Stimulated activated memory B cell treated with anti-CD40 and anti-IgM and Interleukin-4, amounts not matched to agents 10 μg/mL and 1 μg/mL and 100 μg/mL, for 72 hours (primary cell): ENCODE measurements around the gene CYP4F12.
A peak's percentile ranks its signal among the peaks of the same experiment; 100 is the strongest.
"Not testable (repeated sequence)": the region's sequence is repeated elsewhere in the genome, so short reads cannot be mapped to it uniquely, and the experiment has no call there.

Experiments used
- ATAC-seq: fragments of 150-1000 bp; cut with Tn5 transposase; 2 replicates; pipeline ENCODE4 v1.10.0; 2021
- H3K27ac Mint-ChIP-seq: one replicate; pipeline ENCODE4 v1.8.0; 2022; ENCODE audit warnings: mild to moderate bottlenecking, mixed read lengths
- H3K27me3 Mint-ChIP-seq: one replicate; pipeline ENCODE4 v1.8.0; 2022; ENCODE audit warnings: mixed read lengths
- H3K36me3 Mint-ChIP-seq: one replicate; pipeline ENCODE4 v1.8.0; 2022; ENCODE audit warnings: mixed read lengths
- H3K4me1 Mint-ChIP-seq: one replicate; pipeline ENCODE4 v1.8.0; 2022; ENCODE audit warnings: mixed read lengths
- H3K4me3 Mint-ChIP-seq: one replicate; pipeline ENCODE4 v1.8.0; 2022; ENCODE audit warnings: mild to moderate bottlenecking, moderate library complexity, mixed read lengths
- H3K9me3 Mint-ChIP-seq: one replicate; pipeline ENCODE4 v1.8.0; 2022; ENCODE audit warnings: mixed read lengths

Gene CYP4F12

DNA sequence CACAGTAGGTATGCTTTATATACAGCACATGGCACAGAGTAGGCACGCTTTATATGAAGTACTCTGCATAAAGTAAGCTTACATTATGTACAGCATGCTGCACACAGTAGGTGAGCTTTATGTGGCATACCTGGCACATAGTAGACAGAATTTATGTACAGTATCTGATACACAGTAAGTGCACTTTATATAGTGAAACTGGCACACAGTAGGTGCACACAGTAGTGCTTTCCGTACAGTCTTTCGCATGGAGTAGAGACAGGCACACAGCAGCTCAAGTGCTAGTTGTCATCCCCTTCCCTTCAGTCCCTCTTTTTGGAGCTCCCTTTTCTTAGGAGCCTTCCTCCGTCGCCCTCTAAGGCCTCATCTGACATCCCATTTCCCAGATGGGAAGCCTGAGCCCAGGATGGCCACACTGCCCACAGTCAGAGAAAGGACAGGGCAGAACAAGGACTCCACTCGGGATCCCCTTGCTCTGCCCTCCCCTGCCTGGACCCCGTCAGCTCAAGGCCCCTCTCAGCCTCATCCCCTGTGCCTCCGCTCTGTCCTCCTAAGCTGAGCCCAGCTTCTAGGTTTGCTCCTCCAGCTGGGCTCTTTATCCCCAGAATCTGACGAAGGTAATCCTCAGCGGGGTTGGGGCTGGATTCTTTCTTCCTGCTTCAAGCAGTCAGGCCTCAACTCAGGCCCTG lies 852 bp upstream of the CYP4F12 start:
- Mint-ChIP-seq H3K9me3 (peaks cover 9% of the 10 kb centered on the region), H3K36me3 (no peaks in the 10 kb centered on the region), H3K4me3 (no peak overlapping the region), H3K27me3 (no peaks in the 10 kb centered on the region), H3K4me1 (no peaks in the 10 kb centered on the region), H3K27ac (no peak overlapping the region)
- no peak for ATAC-seq

DNA sequence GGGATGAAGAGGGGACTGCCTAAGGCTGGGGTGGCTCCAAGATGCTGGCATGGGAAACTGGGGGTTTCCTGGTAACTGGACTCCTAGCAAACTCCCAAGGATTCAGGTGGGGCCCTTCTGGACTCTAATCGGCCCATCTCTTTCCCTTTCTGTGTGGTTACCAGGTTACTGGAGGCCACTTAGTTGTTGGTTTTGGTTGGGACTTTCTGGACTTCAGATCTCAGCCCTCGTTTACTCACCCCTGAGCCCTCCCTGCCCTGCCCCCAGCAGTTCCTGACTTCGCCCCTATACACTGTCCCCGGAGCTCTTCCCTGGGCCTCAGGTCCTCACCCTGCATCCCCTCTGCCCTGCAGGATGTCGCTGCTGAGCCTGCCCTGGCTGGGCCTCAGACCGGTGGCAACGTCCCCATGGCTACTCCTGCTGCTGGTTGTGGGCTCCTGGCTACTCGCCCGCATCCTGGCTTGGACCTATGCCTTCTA lies 328 bp downstream of the CYP4F12 start:
- Mint-ChIP-seq H3K4me3 (no peak overlapping the region), H3K36me3 (no peaks in the 10 kb centered on the region), H3K27ac (no peak overlapping the region), H3K4me1 (no peaks in the 10 kb centered on the region), H3K9me3 (peaks cover 16% of the 10 kb centered on the region), H3K27me3 (peaks cover 12% of the 10 kb centered on the region)
- peak; percentile 54 for ATAC-seq

DNA sequence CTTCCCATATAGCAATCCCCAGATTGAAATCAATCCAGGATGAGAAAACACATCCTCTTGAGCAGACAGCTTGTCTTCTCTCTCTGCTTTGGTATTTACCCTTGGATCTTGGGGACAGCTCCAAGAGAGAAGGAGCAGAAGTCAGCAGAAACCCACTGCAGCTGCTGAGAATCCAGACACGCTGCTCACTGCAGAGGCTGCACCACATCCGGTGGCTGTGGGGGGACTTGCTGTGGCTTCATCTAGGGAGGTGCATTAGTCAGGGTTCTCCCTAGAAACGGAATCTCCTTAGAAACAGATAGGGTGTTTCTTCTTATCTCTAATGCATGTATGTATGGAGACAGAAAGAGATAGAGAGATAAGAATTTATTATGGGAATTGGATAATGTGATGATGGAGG lies 2.7 kb downstream of the CYP4F12 start:
- no peak overlapping the region for H3K4me3 Mint-ChIP-seq
- H3K9me3 Mint-ChIP-seq: peaks cover 16% of the 10 kb centered on the region
- H3K4me1 Mint-ChIP-seq: no peaks in the 10 kb centered on the region
- H3K27me3 Mint-ChIP-seq: peaks cover 16% of the 10 kb centered on the region
- H3K36me3 Mint-ChIP-seq: no peaks in the 10 kb centered on the region
- H3K27ac Mint-ChIP-seq: no peak overlapping the region
- no peak for ATAC-seq

DNA sequence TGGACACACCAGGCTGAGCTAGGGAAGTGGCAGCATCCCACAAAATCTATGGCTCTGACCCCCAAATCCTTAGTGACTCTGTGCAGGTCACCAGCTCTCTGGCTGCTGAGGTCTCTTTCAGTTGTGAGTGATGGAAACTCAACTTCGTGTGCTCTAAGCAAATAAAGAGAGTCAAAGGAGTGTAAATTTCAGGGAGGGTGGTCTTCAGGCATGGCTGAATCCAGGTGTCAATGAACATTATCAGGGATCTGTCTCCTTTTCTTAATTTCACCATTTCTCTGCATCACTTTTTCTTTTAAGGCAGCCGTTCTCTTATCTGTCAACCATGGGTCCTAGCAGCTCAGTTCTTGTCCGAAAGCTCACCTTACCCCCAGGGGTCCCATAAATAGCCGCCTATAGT lies 6.2 kb downstream of the CYP4F12 start:
- Mint-ChIP-seq H3K4me3 (no peak overlapping the region), H3K9me3 (peaks cover 16% of the 10 kb centered on the region), H3K27ac (no peak overlapping the region), H3K27me3 (peaks cover 33% of the 10 kb centered on the region), H3K4me1 (no peaks in the 10 kb centered on the region), H3K36me3 (no peaks in the 10 kb centered on the region)
- ATAC-seq: no peak

DNA sequence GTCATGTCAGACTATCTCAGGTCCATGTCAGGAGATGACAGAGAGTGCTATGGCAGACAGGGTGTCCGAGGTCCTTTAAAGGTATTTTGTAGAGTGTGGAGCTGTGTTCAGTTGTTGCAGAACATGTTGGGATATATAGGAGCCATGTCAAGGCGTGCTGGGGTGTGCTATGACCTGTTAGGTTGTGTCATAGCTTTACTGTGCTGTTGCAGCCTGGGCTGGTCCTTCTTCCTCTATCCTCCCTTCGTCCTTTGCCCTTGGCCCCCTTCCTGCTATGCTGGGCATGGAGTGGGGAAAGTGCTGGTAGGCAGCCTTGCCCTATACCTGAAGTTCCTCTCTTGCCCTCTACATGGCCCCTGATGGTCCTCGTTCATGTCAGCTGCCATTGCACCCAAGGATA lies 7.0 kb downstream of the CYP4F12 start:
- not testable (repeated sequence) for H3K4me3 Mint-ChIP-seq, ATAC-seq, H3K36me3 Mint-ChIP-seq, H3K27ac Mint-ChIP-seq, H3K4me1 Mint-ChIP-seq
- Mint-ChIP-seq H3K27me3 (peaks cover 41% of the 10 kb centered on the region), H3K9me3 (peaks cover 12% of the 10 kb centered on the region)

DNA sequence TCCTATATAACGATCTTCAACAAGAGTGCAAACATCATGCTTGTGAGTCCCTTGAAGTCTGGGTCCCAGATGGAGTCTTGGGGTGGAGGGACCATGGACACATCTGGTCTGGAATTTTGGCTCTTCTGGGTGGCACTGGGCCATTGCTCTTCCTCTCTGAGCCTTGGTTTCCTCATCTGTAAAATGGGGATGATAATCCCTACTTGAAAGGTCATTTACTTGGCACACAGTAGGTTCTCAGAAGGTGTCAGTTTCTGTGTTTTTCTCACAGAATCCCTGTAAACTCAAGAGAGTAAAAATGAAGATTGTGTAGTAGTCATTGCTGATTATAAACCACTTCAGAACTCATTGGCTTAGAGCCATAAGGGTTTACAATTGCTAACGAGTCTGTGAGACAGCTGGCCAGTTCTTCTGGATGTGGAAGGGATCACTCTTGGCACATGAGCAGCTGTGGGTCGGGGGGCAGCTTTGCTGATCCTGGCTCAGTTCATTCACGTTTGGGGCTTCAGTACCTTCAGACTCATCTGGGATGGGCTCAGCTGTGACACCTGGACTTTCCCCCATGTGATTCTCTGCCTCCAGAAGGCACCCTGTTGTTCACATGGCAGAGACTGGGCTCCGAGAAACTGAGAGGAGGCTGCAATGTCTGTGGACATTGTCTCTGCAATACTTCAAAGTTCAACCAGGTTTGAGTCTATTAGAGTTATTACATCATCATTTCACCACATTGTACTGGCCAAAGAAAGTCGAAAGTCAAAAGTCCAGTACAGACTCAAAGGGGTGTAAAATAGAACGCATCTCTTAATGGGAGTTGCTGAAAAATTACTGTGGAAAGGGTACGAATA lies 7.8 kb downstream of the CYP4F12 start:
- ATAC-seq: no peak

DNA sequence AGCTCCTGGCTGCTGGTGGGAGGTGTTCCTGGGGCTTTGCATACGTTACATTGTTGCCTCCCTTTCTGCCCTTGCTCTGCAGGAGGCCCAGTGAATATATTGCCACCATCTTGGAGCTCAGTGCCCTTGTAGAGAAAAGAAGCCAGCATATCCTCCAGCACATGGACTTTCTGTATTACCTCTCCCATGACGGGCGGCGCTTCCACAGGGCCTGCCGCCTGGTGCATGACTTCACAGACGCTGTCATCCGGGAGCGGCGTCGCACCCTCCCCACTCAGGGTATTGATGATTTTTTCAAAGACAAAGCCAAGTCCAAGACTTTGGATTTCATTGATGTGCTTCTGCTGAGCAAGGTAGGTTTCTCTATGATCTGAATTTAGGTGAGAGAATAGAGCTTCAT lies 10.5 kb downstream of the CYP4F12 start:
- H3K4me1 Mint-ChIP-seq: no peaks in the 10 kb centered on the region
- H3K27ac Mint-ChIP-seq: no peak overlapping the region
- peaks cover 41% of the 10 kb centered on the region for H3K27me3 Mint-ChIP-seq
- no peak overlapping the region for H3K4me3 Mint-ChIP-seq
- H3K36me3 Mint-ChIP-seq: no peaks in the 10 kb centered on the region
- ATAC-seq: no peak
- peaks cover 9% of the 10 kb centered on the region for H3K9me3 Mint-ChIP-seq

More for the DNA sequence above, 7.8 kb downstream of the CYP4F12 start:
- peaks cover 12% of the 10 kb centered on the region for H3K9me3 Mint-ChIP-seq
- no peaks in the 10 kb centered on the region for H3K36me3 Mint-ChIP-seq
- H3K27me3 Mint-ChIP-seq: peaks cover 44% of the 10 kb centered on the region
- no peak overlapping the region for H3K27ac Mint-ChIP-seq
- no peak overlapping the region for H3K4me3 Mint-ChIP-seq
- H3K4me1 Mint-ChIP-seq: no peaks in the 10 kb centered on the region

DNA sequence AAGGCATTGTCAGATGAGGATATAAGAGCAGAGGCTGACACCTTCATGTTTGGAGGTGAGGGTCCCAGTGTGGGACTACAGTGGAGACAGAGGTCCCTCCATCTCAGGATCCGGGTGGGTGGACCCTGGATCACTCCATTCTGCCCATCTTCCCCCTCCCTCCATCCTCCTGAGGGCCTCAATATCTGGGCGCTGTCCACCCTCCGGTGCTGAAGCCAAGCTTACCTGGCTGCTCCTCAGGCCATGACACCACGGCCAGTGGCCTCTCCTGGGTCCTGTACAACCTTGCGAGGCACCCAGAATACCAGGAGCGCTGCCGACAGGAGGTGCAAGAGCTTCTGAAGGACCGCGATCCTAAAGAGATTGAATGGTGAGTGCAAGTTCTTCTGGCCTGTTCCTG lies 11.9 kb downstream of the CYP4F12 start:
- no peaks in the 10 kb centered on the region for H3K4me1 Mint-ChIP-seq
- H3K9me3 Mint-ChIP-seq: peaks cover 14% of the 10 kb centered on the region
- no peak overlapping the region for H3K27ac Mint-ChIP-seq
- peaks cover 39% of the 10 kb centered on the region for H3K27me3 Mint-ChIP-seq
- H3K4me3 Mint-ChIP-seq: no peak overlapping the region
- H3K36me3 Mint-ChIP-seq: no peaks in the 10 kb centered on the region
- ATAC-seq: no peak

DNA sequence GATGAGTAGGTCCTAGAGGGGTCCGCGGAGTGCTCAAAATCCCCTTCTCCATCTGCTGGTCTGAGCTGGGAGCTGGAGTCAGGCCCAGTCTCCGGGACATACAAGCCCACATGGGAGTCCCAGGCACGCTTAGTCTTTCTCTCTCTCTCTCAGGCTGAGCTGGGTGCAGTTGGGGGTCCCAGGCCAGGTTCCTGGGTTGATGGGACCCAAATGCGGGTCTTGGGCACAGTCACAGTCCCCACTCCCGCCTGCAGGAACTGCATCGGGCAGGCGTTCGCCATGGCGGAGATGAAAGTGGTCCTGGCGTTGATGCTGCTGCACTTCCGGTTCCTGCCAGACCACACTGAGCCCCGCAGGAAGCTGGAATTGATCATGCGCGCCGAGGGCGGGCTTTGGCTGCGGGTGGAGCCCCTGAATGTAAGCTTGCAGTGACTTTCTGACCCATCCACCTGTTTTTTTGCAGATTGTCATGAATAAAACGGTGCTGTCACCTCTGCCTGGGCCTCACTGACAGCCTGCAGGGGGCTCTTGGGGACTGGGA lies 23.8 kb downstream of the CYP4F12 start:
- no peaks in the 10 kb centered on the region for H3K36me3 Mint-ChIP-seq
- H3K9me3 Mint-ChIP-seq: peaks cover 2% of the 10 kb centered on the region
- H3K4me3 Mint-ChIP-seq: no peak overlapping the region
- H3K4me1 Mint-ChIP-seq: no peaks in the 10 kb centered on the region
- H3K27ac Mint-ChIP-seq: no peak overlapping the region
- ATAC-seq: no peak
- H3K27me3 Mint-ChIP-seq: peaks cover 36% of the 10 kb centered on the region

DNA sequence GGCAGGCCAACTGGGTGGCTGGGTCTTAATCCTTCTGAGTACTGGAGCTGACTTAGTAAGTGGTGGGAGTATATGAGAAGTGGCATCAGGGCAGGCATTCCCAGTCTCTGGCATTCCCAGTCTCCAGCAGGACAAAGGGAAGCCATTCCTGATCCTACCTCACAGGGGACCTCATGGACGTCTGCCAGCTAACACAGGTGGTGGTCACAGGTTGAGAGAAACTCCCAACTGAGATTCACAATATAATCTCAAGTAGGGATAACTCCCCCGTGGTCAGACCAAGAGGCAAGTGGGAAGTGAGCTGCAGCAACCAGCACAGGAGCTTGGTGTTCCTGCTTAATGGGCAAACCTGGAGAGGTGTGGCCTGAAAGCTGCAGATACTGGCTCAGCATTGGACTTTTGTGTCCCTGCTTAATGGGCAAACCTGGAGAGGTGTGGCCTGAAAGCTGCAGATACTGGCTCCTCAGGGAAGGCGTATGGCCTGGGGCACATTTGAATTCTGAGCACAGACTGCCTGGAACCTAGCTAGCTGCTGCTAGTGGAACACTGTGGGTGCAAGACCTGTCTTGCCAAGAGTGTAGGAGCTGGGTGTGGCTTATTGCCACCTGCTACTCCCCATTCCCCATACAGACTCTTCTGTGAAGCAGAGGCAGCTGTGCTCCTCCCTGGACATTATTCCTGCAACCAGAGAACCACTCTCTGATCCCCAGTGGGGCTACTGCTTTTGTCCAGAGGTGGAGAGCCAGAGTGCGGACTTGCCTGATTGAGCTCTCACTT lies 29.1 kb downstream of the CYP4F12 start:
- peak; percentile 16 for ATAC-seq
- no peak overlapping the region for H3K27ac Mint-ChIP-seq
- H3K9me3 Mint-ChIP-seq: no peaks in the 10 kb centered on the region
- H3K36me3 Mint-ChIP-seq: no peaks in the 10 kb centered on the region
- peaks cover 39% of the 10 kb centered on the region for H3K27me3 Mint-ChIP-seq
- H3K4me1 Mint-ChIP-seq: no peaks in the 10 kb centered on the region
- H3K4me3 Mint-ChIP-seq: no peak overlapping the region

DNA sequence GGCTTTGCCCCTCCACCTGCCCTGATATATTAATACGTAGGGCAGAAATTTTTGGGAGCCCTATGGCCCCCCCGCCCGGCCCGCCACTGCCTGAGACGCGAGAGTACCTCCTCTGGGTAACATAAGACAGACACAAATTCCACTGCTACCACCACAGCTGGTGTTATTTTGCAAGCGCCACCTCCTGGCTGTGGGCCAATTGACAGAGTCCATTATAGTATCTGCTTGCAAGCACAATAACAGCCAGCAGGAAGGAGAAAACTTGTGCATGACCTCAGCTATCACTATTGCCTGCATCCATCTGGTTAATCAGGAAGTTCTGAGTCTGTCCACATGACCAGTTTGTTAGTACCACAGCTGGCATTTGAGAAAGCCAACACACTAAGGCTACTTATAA lies 29.6 kb downstream of the CYP4F12 start:
- Mint-ChIP-seq H3K27me3 (peaks cover 33% of the 10 kb centered on the region), H3K36me3 (no peaks in the 10 kb centered on the region), H3K4me3 (no peak overlapping the region), H3K27ac (no peak overlapping the region), H3K4me1 (no peaks in the 10 kb centered on the region), H3K9me3 (no peaks in the 10 kb centered on the region)
- ATAC-seq: no peak

DNA sequence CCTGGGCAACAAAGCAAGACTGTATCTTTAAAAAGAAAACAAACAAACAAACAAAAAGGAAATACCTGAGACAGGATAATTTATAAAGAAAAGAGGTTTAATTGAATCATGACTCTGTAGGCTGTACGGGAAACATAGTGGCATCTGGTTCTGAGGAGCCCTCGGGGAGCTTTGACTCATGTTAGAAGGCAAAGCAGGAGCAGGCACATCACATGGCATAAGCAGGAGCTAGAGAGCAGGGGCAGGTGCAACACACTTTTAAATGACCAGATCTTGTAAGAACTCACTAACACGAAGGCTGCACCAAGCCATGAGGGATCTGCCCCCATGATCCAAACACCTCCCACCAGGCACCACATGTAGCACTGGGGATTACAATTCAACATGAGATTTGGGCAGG lies 41.8 kb downstream of the CYP4F12 start:
- no peaks in the 10 kb centered on the region for H3K36me3 Mint-ChIP-seq
- no peak overlapping the region for H3K27ac Mint-ChIP-seq
- H3K9me3 Mint-ChIP-seq: peaks cover 12% of the 10 kb centered on the region
- ATAC-seq: no peak
- H3K4me3 Mint-ChIP-seq: no peak overlapping the region
- peaks cover 24% of the 10 kb centered on the region for H3K27me3 Mint-ChIP-seq
- H3K4me1 Mint-ChIP-seq: no peaks in the 10 kb centered on the region

DNA sequence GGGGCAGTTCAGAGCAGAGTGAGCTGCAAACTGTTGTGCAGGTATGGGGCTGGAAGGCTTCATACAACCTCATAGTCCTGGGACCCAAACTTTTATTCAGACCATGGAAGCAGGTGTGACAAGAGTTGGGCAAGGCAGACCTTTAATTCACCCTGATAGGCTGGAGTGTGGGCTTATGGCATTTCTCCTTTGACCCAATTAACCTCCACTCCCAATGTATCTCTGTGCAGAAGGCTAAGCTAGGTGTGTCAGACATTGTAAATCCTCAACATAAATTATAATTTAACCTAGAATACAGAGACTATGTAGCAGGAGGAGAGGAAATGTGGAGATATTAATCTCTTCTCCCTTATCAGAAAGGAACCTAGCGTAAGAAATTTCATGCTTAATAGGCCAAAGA lies 42.8 kb downstream of the CYP4F12 start:
- Mint-ChIP-seq H3K4me3 (no peak overlapping the region), H3K9me3 (peaks cover 10% of the 10 kb centered on the region), H3K36me3 (no peaks in the 10 kb centered on the region), H3K4me1 (no peaks in the 10 kb centered on the region), H3K27me3 (peaks cover 22% of the 10 kb centered on the region), H3K27ac (no peak overlapping the region)
- ATAC-seq: no peak

DNA sequence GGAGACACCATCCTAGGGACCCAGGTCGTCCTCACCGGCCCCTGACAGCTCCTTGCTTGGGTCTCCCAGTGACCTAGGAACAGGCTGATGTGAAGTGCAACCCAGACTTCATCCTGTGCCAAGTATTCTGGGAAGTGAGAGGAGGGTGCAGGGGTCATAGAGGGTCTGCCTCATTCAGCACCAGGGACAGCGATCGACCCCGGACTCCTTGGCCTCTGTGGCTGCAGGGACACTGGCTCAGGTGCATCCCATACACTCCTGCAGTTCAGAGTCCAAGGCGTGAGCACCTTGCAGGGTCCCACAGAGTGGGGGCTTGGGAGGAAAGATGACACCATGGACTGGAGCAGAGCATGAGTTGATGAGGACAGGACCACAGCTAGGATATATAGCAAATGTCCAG lies 44.9 kb downstream of the CYP4F12 start:
- no peaks in the 10 kb centered on the region for H3K4me1 Mint-ChIP-seq
- H3K27ac Mint-ChIP-seq: no peak overlapping the region
- peaks cover 35% of the 10 kb centered on the region for H3K27me3 Mint-ChIP-seq
- H3K4me3 Mint-ChIP-seq: no peak overlapping the region
- no peak for ATAC-seq
- peaks cover 8% of the 10 kb centered on the region for H3K9me3 Mint-ChIP-seq
- no peaks in the 10 kb centered on the region for H3K36me3 Mint-ChIP-seq

DNA sequence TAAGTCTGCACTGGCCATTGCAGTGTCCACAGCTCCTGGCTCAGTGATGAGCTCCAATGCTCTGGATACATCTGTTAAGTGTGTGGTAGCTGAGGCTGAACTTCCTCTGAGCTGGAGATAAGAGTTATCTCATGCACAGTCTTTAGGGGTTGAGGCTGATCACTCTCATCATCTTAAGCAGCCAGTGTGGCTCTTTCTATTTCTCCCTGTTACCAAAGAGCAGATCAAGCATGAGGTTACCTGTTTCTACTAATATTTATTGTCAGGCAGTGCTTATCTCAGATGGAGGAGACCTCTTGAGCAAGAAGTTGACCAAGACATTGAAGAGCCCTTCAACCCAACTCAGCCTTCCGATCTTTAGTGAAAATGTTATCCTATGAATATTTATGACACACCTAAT lies 48.4 kb downstream of the CYP4F12 start:
- H3K27ac Mint-ChIP-seq: no peak overlapping the region
- H3K4me1 Mint-ChIP-seq: no peaks in the 10 kb centered on the region
- no peak for ATAC-seq
- H3K36me3 Mint-ChIP-seq: no peaks in the 10 kb centered on the region
- peaks cover 7% of the 10 kb centered on the region for H3K9me3 Mint-ChIP-seq
- H3K4me3 Mint-ChIP-seq: no peak overlapping the region
- H3K27me3 Mint-ChIP-seq: peaks cover 55% of the 10 kb centered on the region
